Melanocyte of skin (primary cell): Measurements from ENCODE around the gene RABGAP1L. TPM values are rescaled to one million over a fixed set of nuclear protein-coding genes. Genes with fewer than 3 reads are reported as not detected.

Source experiments
- small RNA-seq, 2 donors: library from RNA; depleted of rRNA; stranded (forward); fragments of <200 nt; gene quantifications; one replicate each; pipeline ENCODE3, GENCODE V24; 2012
- total RNA-seq, 2 donors: library from RNA; depleted of rRNA; stranded (reverse); fragments of >200 nt; gene quantifications; 2 replicates each; pipeline ENCODE4 v1.2.3, GENCODE V29; 2012

Gene RABGAP1L
- 10 to 100 TPM; 18.0 to 21.0 TPM for total RNA-seq

DNA sequence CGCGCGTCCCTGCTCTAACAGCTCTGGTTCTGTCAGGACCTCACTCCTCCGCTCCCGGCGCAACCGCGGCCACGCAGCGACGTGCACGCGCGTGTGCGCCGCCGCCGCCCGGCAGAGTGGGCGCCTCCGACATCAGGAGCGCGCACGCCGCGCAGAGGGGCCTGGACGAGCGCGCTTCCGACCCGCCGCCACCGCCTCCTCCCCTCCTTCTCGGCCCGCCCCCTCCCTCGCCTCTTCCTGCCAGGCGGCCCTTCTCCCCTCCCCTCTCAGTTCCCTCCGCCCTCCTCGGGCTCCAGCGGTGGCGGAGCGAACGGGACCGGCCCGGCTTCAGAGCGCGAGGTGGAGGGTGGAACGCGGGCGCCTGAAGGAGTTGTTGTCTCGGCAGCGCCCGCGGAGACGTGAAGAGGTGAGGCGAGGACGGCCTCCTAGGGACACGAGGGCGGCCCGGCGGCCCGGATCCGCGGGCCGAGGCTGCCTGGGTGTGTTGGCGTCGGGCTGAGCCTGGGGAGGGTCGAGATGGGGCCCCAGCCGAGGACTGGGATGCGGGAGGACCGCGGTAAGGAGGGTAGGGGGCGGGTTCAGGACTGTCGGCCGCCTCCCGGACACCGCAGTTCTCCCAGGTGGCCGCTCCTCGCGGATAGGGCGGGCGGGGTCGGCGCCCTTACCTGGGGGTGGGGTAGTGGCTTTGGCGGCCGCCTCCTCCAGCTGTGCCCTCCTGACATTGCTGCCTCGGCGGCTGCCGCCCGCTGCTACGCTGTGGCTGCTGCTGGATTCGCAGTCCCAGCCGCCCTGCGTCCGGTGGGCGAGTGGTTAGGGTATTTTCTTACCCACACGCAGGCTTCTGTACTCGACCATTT, at the start of gene RABGAP1L:
TSS of gene RABGAP1L (plus strand) at position 269 of the 857 bp plus-strand sequence.

DNA sequence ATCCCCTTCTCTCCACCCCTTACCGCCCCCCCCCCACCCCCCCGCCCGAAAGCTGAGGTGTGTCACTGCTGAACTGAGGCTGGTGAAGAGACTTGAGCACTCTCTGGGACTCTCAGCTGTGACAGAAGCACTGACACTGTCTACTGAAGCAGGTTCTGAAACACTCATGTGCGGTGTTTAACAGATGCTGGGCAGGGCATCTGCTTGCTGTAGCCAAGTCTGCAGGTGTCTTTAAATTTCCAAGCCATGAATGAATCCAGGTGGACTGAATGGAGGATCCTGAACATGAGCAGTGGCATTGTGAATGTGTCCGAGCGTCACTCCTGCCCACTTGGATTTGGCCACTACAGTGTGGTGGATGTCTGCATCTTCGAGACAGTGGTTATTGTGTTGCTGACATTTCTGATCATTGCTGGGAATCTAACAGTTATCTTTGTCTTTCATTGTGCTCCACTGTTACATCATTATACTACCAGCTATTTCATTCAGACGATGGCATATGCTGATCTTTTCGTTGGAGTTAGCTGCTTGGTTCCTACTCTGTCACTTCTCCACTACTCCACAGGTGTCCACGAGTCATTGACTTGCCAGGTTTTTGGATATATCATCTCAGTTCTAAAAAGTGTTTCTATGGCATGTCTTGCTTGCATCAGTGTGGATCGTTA, 288.7 kb downstream of the RABGAP1L start, which contains the start of gene GPR52:
TSS of gene GPR52 (plus strand) at position 99 of the 665 bp plus-strand sequence. CDS start at position 247, 148 bp downstream.

DNA sequence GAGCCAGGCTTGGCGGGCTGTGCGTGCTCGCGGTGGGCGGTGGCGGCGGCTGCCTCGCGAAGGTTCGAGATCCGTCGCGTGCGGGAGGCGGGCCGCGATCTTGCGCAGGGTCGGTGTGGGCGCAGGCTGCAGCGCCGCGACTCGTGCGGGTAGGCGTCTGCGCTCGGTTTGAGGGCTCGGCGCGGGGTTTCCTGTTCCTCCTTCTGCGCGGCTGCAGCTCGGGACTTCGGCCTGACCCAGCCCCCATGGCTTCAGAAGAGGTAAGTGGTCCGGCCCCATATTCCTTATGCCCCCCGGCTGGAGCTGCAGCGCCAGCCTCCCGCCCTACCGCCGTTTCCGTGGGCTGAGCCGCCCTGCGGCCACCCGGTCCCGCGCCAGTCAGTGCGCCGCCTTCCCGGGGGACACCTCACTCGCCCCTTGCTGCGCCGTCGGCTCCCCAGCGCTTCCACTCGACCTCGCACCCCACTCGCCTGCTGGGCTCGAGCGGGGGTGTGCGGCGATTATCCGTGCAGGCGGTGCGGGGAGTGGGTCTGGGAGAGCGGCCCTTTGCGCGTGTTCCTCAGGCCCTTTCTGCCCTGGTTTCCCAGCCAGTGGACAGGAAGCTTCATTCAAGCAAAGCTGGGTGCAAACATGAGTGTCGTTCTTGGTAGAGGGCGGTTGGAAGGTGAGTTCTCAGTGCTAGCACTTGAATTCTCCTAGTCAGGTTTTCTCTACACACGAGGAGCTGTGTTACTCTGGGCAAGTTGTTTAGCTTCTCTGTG, 840.8 kb downstream of the RABGAP1L start, which contains the start of gene CACYBP:
TSS of gene CACYBP (plus strand) at position 12 of the 761 bp plus-strand sequence. CDS start at position 246, 234 bp downstream.

DNA sequence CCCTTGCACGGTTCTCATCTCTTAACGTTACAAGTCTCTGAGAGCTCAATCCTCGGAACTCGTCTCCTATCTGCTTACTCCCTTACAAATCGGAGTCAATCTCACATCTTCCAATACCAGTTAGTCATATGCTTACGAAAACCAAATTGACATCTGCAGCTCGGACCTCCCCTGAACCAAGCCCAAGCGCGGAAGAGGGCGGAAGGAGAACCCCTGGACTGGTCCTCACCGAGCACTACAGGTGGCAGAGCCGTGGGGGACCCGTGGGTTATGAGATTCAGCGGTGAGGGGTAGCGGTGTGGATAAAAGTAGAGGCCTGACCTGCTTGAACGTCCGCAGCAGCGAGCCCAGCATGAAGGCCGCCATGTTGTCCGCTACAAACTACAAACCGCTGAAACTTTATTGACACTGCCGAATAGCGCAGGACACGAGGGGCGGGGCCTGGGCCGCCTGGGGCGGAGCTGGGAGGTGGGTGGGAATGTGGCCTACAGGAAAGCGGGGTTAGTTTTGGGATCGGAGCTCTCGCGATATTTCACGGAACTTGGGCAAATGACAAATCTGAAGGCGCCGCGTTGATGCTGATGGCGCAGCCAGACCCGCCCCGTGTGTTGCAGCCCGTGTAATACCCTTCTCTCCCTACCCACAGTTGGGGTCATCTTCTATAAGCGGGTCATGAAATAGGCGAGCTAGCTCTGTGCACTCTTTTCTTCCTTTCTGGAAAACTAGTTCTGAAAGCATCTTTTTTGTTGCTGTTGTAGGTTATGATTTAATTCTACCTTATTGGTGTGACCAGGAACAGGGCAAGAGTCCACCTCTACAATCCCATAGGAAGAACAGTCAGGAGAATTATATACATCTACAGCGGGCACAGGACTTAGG, 864.0 kb downstream of the RABGAP1L start, which contains the start of gene MRPS14:
TSS of gene MRPS14 (minus strand) at position 383 of the 879 bp plus-strand sequence. CDS start at position 366, 17 bp downstream.

Small RNAs within 50 kb of the gene (small RNA-seq; reads per million reads assigned to genes)
- 0 reads per million in 2 donors for gene BANF1P4
- 0 reads per million in 2 donors for gene RF00019
- 0 reads per million in 2 donors for gene RNU6-307P

Other genes starting within 250 kb of the RABGAP1L start
- gene SERPINC1, start 242.2 kb upstream of the RABGAP1L start, total RNA-seq = under 1 TPM in 1 of 2 donors, not detected in 1; 0.33 TPM
- gene RC3H1, start 137.2 kb upstream of the RABGAP1L start, total RNA-seq = 10 to 100 TPM; 22.0 to 31.0 TPM